HG02588 (cell line): Measurements from ENCODE around the gene ERC1.

Experiments
- ATAC-seq: cut with Tn5 transposase; IDR thresholded peaks from one replicate; pipeline ENCODE4 v1.9.1; 2021; ENCODE audit warnings: mild to moderate bottlenecking, moderate library complexity; ENCODE audit not compliant: unreplicated experiment

Gene ERC1

GRCh38 chr12:1501695-1502378 is 510.8 kb downstream of the ERC1 start:
- no peak for ATAC-seq

- ATAC-seq: no peak
Measured at GRCh38 chr12:1502379-1502720, 511.3 kb downstream of the ERC1 start.

- ATAC-seq: no peak
Measured at GRCh38 chr12:1502831-1503230, 511.8 kb downstream of the ERC1 start.

GRCh38 chr12:1503281-1503711 is 512.3 kb downstream of the ERC1 start:
- ATAC-seq: no peak

- no peak for ATAC-seq
Measured at GRCh38 chr12:1504304-1504894, 513.4 kb downstream of the ERC1 start.

GRCh38 chr12:1504895-1505311 is 513.9 kb downstream of the ERC1 start:
- ATAC-seq: no peak

GRCh38 chr12:1505576-1505975 is 514.6 kb downstream of the ERC1 start:
- ATAC-seq: no peak

GRCh38 chr12:1507308-1507707 is 516.3 kb downstream of the ERC1 start:
- ATAC-seq: no peak

- no peak for ATAC-seq
Measured at GRCh38 chr12:1509413-1510052, 518.5 kb downstream of the ERC1 start.

- ATAC-seq: no peak
Measured at GRCh38 chr12:1510056-1510812, 519.2 kb downstream of the ERC1 start.

- no peak for ATAC-seq
Measured at GRCh38 chr12:1515010-1515409, 524.0 kb downstream of the ERC1 start.

GRCh38 chr12:1515428-1515827 is 524.4 kb downstream of the ERC1 start:
- no peak for ATAC-seq

GRCh38 chr12:1517007-1517406 is 526.0 kb downstream of the ERC1 start:
- no peak for ATAC-seq

- no peak for ATAC-seq
Measured at GRCh38 chr12:1517734-1518525, 526.9 kb downstream of the ERC1 start.

- no peak for ATAC-seq
Measured at GRCh38 chr12:1518591-1519516, 527.8 kb downstream of the ERC1 start.

GRCh38 chr12:1519642-1520041 is 528.6 kb downstream of the ERC1 start:
- ATAC-seq: no peak

- ATAC-seq: no peak
Measured at GRCh38 chr12:1523046-1523445, 532.0 kb downstream of the ERC1 start.

GRCh38 chr12:1523558-1524050 is 532.6 kb downstream of the ERC1 start:
- no peak for ATAC-seq

- ATAC-seq: no peak
Measured at GRCh38 chr12:1525858-1526257, 534.8 kb downstream of the ERC1 start.

- no peak for ATAC-seq
Measured at GRCh38 chr12:1527789-1528188, 536.8 kb downstream of the ERC1 start.
